NK-92 (cell line): ENCODE results near the gene TBX6.
"Not testable (repeated sequence)": the region's sequence is repeated elsewhere in the genome, so short reads cannot be mapped to it uniquely, and the experiment has no call there.

Experiments used
- DNase-seq: peaks from one replicate; lab custom pipeline; 2025; ENCODE audit not compliant: unreplicated experiment; lab: John Stamatoyannopoulos, UW

Gene TBX6

DNA sequence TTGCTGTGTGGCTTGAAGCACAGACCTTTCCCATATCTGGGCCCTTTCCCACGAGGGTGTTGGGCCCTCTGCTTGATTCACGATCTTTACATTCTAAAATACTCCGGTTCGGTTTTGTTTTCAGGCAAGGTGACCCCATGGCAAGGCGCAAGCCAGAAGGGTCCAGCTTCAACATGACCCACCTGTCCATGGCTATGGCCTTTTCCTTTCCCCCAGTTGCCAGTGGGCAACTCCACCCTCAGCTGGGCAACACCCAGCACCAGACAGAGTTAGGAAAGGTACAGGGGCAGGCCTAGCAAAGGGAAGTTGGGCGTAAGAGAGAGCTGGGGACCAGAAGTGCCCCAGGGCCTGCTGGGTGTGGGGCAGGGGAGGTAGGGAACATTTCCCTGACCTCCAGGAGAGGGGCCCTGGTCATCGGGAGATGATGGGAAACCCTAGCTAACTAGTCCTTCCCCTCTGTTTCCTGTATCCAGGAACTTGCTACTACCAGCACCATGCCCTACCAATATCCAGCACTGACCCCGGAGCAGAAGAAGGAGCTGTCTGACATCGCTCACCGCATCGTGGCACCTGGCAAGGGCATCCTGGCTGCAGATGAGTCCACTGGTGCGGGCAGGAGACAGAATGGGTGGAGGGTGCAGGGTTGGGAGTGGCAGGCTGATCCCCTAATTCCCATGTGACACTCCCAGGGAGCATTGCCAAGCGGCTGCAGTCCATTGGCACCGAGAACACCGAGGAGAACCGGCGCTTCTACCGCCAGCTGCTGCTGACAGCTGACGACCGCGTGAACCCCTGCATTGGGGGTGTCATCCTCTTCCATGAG, 24.8 kb downstream of the TBX6 start:
- no peak for DNase-seq

GRCh38 chr16:30065943-30066760, 25.6 kb downstream of the TBX6 start:
- no peak for DNase-seq

- DNase-seq: peak; percentile 45
Measured at GRCh38 chr16:30065102-30065942, 26.4 kb downstream of the TBX6 start, which contains the start of gene ALDOA. ALDOA (plus strand) TSS chr16:30065760; CDS start chr16:30066898, 1,138 bp downstream.

DNA sequence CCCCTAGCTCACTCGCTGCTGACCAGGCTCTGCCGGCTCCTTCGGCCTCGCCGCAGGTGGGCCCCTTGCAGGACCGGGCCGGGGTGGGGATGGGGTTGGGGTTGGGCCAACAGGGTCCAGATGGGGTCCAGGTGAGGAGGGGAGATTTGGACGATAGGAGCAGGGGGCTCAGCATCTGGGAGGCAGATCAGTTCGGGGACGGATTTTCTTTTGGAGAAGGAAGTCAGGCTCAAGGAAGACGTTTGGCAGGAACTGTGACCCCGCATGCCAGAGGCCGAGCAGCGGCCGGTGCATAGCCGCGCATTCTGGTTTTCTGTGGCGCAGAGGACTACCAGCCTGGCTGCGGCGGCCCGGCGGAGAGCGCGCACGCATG, 27.0 kb downstream of the TBX6 start:
- no peak for DNase-seq

DNA sequence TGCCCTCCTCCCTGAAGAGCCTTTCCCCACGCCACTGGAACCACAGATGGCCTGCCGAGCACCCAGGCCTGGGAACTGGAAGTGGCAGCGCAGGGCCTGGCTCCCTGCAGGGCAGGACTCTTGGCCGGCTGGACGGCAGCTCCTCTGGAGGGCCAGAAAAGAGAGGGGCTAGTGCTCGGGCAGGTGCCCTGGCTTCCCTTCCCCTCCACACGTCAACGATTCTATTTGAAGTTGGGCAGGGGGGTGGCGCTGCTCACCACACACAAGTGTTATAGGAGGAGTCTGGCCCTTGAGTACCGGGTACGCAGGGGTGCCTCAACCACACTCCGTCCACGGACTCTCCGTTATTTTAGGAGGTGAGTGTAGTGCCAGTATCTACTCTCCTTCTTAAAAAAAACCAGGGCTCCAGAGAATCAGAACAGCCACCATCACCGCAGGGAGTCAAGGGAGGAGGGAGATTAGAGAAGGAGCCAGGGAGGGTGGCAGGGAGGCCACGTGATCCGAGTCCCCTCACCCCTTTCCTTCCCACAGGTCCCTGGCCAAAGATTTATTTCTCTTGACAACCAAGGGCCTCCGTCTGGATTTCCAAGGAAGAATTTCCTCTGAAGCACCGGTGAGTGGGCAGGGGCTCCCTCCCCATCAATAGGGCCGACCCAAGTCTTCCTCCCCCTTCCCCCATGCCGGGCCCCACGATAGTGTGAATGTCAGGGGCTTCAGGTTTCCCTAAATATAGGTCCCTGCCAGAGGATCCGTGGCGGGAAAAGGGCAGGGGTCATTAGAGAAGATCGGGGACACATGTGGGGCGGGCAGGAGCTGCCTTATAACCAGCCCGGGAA, 27.6 kb downstream of the TBX6 start:
- no peak for DNase-seq

DNA sequence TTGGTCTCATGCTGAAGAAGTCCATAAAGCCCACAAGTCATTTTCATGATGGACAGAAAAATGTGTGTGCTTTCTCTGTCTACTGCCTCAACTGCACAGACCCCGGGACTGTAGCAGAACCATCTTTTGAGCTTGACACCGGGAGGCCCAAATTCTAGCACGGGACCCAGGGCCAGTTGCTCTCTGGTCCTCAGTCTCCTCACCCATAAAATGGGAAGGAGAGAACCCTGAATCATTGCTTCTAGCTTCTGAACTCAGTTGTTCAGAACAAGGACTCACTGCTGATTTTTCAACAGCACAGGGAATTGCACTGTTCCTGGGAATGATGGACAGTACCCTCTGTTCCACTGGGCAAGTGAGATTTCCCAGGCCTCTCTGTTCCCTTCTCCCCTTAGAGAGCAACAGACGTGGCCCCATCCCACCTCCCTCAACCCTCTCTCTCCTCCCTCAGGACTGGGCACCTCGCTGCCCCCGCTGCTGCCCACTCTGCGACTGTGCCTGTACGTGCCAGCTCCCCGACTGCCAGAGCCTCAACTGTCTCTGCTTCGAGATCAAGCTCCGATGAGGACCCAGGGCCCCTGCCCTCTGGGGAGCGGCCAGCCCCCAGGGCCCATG, 28.3 kb downstream of the TBX6 start:
- no peak for DNase-seq

- no peak for DNase-seq
Measured at GRCh38 chr16:30060836-30061554, 30.7 kb downstream of the TBX6 start.

GRCh38 chr16:30060346-30060745, 31.4 kb downstream of the TBX6 start:
- no peak for DNase-seq

GRCh38 chr16:30054959-30055553, 36.7 kb downstream of the TBX6 start:
- DNase-seq: no peak

DNA sequence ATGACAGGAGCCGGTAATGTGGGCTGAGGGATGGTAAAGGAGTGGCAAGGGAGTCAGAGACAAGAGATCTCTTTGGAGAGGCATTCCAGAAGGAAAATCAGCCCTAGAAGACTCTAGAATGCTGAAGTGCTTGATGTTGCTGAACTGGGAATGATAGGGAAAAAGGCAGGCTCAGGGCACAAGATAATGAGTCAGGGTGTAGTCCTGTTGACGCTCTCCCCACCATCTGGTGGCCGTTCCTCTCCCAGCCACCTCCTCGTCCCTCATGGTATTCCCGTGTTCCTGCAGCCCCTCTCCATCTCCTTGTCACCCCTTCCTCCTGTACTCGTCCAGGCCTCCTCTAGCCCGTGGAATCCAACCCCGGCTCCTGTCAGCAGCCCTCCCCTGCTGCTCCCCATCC, 37.3 kb downstream of the TBX6 start:
- no peak for DNase-seq

DNA sequence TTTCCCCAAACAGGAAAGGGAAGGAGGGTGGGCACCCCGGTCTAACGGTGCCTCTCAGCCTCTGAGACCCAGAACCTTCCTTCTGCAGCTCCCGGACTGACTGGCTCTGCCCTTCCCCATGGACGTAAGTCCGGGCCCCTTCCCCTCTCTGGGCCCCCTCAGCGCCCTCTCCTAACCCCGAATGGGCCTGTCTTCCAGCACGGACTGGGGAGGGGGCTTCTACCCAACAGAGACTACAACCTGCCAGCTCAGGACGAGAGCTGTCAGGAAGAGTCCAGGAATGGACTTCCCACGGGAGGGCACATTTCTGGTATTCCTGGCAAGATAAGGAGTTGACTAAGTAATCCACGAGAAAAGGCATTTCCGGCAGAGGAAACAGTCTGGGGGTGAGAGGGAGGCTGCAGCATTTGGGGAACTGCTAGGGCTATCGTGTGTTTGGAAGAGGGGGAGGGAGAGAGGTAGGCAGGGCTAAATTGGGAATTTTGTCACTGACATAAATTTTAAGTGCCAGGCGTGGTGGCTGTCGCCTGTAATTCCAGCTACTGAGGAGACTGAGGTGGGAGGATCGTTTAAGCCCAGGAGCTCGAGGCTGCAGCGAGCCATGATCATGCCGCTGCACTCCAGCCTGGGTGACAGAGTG, 38.2 kb downstream of the TBX6 start:
- DNase-seq: no peak

DNA sequence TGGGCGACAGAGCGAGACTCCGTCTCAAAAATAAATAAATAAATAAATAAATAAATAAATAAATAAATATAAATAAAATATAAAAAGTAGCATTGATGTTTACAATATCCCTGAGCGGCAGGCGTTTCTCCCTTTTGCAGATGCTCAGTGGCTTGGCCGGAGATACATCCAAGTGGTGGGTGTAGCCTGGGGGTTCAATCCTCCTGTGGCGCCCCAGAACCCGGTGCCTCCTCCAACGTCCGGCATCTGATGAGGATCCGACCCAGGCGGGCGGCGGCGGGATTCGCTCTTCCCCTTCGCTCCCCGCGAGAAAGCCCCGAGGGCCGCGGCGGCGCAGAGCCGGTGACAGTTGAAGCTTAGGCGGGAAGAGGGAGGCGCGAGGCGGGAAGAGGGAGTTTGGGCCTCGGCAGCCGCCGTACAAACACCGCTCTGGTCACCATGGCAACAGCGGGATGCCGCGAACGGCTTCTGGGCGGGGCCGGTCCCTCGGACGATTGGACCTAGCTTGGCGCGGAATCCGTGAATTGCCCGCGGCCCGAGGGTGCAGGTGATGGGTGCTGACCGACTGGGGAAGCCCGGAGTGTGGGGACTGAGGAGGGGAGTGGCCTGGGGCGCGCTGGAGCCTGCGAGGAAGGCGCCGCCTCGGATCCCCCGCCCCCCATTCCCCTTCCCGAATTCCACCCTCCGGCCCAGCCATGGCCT, 38.9 kb downstream of the TBX6 start:
- DNase-seq: peak; percentile 39

DNA sequence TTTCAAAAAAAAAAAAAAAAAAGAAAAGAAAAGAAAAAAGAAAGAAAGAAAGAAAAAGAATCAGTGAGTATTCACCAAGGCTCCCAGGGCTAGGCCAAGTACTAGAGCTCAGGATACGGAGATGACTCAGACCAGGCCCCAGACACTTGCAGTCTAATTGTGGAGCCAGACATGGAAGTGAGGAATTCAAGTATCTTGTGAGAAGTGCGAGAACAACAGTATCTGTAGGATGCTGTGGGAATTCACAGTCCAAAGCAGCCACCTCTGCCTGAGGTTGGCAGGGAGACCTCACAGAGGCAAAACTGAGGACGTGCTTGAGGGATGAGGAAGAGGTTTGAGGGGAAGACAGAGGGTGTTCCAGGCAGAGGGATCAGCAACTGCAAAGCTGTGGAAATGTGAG, 40.2 kb downstream of the TBX6 start:
- no peak for DNase-seq

DNA sequence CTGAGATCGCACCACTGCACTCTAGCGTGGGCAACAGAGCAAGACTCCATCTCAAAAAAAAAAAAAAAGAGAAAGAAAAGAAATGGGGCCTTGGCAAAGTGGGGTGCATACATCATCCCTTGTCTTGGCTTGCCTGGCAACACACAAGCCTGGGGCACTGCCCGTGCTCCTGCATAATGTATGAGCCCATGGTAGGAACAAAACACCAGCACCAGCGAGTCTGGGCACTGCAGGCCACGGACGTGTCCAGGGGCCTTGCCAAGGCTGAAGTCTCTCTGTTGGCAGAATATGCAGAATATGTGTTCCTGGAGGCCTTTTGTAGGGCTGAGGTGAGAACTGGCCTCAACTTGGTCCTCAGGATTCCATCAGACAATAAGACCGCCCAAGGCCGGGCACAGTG, 41.9 kb downstream of the TBX6 start:
- DNase-seq: no peak

- DNase-seq: no peak
Measured at GRCh38 chr16:30046588-30046987, 45.1 kb downstream of the TBX6 start.

- DNase-seq: no peak
Measured at GRCh38 chr16:30046178-30046577, 45.5 kb downstream of the TBX6 start.

DNA sequence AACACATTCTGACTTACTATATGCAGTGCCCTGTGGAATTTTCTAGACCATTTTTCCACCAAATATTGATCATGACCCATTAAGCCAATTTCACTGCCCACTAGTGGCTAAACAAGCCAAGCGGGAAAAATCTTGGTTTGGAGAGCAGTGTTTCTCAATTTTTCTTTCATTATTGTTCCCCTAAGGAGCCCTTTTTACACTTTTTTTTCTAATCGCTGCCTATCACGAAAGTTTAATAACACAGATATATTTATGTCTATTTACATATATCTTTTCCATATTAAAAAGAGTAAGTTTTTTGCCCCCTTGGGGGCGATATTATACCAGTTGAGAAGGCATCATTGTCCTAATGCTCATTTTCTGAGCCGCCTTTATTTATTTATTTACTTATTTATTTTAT, 49.9 kb downstream of the TBX6 start:
- DNase-seq: no peak

- not testable (repeated sequence) for DNase-seq
Measured at GRCh38 chr16:30040690-30041089, 51.0 kb downstream of the TBX6 start.
